GM12878 (cell line): Measurements from ENCODE around the gene KCNK1. TPM values are rescaled to one million over a fixed set of nuclear protein-coding genes. Genes with fewer than 3 reads are reported as not detected.

Experiments
- ATAC-seq: fragments of 200-7000 bp; cut with Tn5 transposase; 3 replicates; pipeline ENCODE4 v1.9.1; 2020; ENCODE audit warnings: mild to moderate bottlenecking, moderate library complexity
- BruUV-seq: library from RNA; stranded (reverse); fragments of 400-500 nt; replicated peaks from 2 replicates; lab custom pipeline; 2021; lab: Mats Ljungman, UMichigan
- CTCF ChIA-PET: fragments of 300-600 bp; sonication (Branson Sonifier 250); formaldehyde crosslinking; extraction: SDS; loops from one replicate; lab custom pipeline; 2021; ENCODE audit warnings: inconsistent platforms; lab: Yijun Ruan, JAX
- POLR2A ChIA-PET: fragments of 350-600 bp; formaldehyde crosslinking; extraction: SDS; loops from one replicate; lab custom pipeline; 2021; ENCODE audit warnings: inconsistent platforms; lab: Charles Lee
- RAD21 ChIA-PET: fragments of 300-600 bp; sonication (Branson Sonifier 250); formaldehyde crosslinking; loops from one replicate; lab custom pipeline; 2023; ENCODE audit warnings: antibody characterized with exemption; ENCODE audit not compliant: unreplicated experiment; lab: Charles Lee
- SMC1A ChIA-PET: fragments of 300-600 bp; sonication (Branson Sonifier 250); formaldehyde crosslinking; loops from one replicate; lab custom pipeline; 2023; ENCODE audit not compliant: unreplicated experiment, uncharacterized antibody; lab: Charles Lee
- DNase-seq: peaks from one replicate; pipeline ENCODE4 v3.0.0-alpha.2; 2011; ENCODE audit warnings: low read depth, low spot score
- FAIRE-seq: peaks from 3 replicates; lab custom pipeline; 2011; peaks lifted over from hg19 to GRCh38; lab: Jason Lieb, UNC
- H2AFZ ChIP-seq: 2 replicates; pipeline ENCODE4 v1.6.0; 2011; ENCODE audit warnings: low read depth, low read length, control low read depth; ENCODE audit not compliant: control insufficient read depth
- H3K27ac ChIP-seq: 2 replicates; pipeline ENCODE4 v1.5.1; 2011; ENCODE audit warnings: control low read depth; ENCODE audit not compliant: control insufficient read depth, insufficient read depth
- H3K27me3 ChIP-seq, 2 experiments: replicated peaks in 1 of 2; 2 replicates each; pipeline versions ENCODE4 v1.6.0 to v1.6.1; 2011; ENCODE audit warnings: low read length in 1 of 2; ENCODE audit not compliant: control insufficient read depth in 2 of 2, insufficient read depth in 2 of 2
- H3K36me3 ChIP-seq, 2 experiments: 2 replicates each; pipeline ENCODE4 v1.5.1; 2011; ENCODE audit warnings: low read length in 1 of 2; ENCODE audit not compliant: control insufficient read depth in 2 of 2, insufficient read depth in 2 of 2
- H3K4me1 ChIP-seq: 2 replicates; pipeline ENCODE4 v1.6.1; 2011; ENCODE audit warnings: mild to moderate bottlenecking, low read length, moderate library complexity, mixed read lengths; ENCODE audit not compliant: control insufficient read depth, insufficient read depth
- H3K4me2 ChIP-seq: 2 replicates; pipeline ENCODE4 v1.6.0; 2011; ENCODE audit warnings: control low read depth; ENCODE audit not compliant: control insufficient read depth, insufficient read depth
- H3K4me3 ChIP-seq: fragments of 200-600 bp; sonication (generic); 2 replicates; pipeline ENCODE4 v1.5.1; 2016
- H3K79me2 ChIP-seq: 2 replicates; pipeline ENCODE4 v1.6.0; 2011; ENCODE audit warnings: low read length; ENCODE audit not compliant: control insufficient read depth, insufficient read depth
- H3K9ac ChIP-seq: 2 replicates; pipeline ENCODE4 v1.8.0; 2011; ENCODE audit warnings: low read length, control low read depth, mixed read lengths; ENCODE audit not compliant: control insufficient read depth, insufficient read depth
- H3K9me3 ChIP-seq: replicated peaks from 3 replicates; pipeline ENCODE4 v1.5.1; 2011; ENCODE audit warnings: mild to moderate bottlenecking, low read length; ENCODE audit not compliant: control insufficient read depth, insufficient read depth
- H4K20me1 ChIP-seq: 2 replicates; pipeline ENCODE4 v1.6.0; 2011; ENCODE audit not compliant: control insufficient read depth, insufficient read depth
- POU2F2 ChIP-seq: IDR thresholded peaks from 3 replicates; pipeline ENCODE4 v1.6.1; 2011; ENCODE audit warnings: low read depth, mild to moderate bottlenecking, low read length, borderline replicate concordance
- SUPT20H ChIP-seq: IDR thresholded peaks from 2 replicates; pipeline ENCODE4 v1.6.1; 2011; ENCODE audit warnings: low read depth, mild to moderate bottlenecking, low read length, moderate library complexity, borderline replicate concordance; ENCODE audit not compliant: control insufficient read depth
- ZBTB4 ChIP-seq: fragments of 450-650 bp; formaldehyde crosslinking; IDR thresholded peaks from 2 replicates; pipeline ENCODE4 v1.4.0; 2022; ENCODE audit warnings: mild to moderate bottlenecking, moderate library complexity
- WGBS: methylation state at CpG from one replicate; pipeline ENCODE4 v1.1.6; 2016; ENCODE audit warnings: low lambda C conversion rate; ENCODE audit not compliant: insufficient replicate concordance, insufficient coverage; ENCODE audit errors: missing lambda C conversion rate; 5-methylcytosine and 5-hydroxymethylcytosine counted together
- in situ Hi-C: fragments of 300-500 bp; cut with MboI; formaldehyde crosslinking; loops from 9 replicates; pipeline ENCODE4 v1.14.3; 2018; ENCODE audit warnings: mixed read lengths
- intact Hi-C: fragments of 100-400 bp; cut with micrococcal nuclease; formaldehyde crosslinking; loops from one replicate; pipeline ENCODE4 v1.14.2; 2022; ENCODE audit not compliant: unreplicated experiment
- polyA plus RNA-seq, 11 experiments: library from polyadenylated mRNA; depleted of rRNA in 4 of 11; unstranded in 6 of 11; stranded (reverse) in 5 of 11; fragments of >200 nt; fragmentation: Nextera tagmentation in 4 of 11; fragmentation: Illumina TruSeq in 1 of 11; extraction: Ambion mirVana in 4 of 11; extraction: Trizol in 1 of 11; gene quantifications; 1 replicate in 1 of 11; 2 replicates in 10 of 11; pipeline versions ENCODE4 v1.2.1 to v1.2.3, GENCODE V29; 2011 to 2016; ENCODE audit warnings: inconsistent platforms in 2 of 11, missing spikeins in 2 of 11, low read depth in 1 of 11
- total RNA-seq, 4 experiments: library from RNA; depleted of rRNA in 3 of 4; stranded (reverse); fragments of >200 nt in 3 of 4; fragmentation: Illumina TruSeq in 1 of 4; extraction: Trizol in 1 of 4; gene quantifications; 2 replicates each; pipeline versions ENCODE4 v1.2.1 to v1.2.3, GENCODE V29; 2013 to 2021

KCNK1 gene
- total and polyA plus RNA-seq, 10 of the 15 experiments (the other 5 are each of a cell fraction or from before 2014, with no cell fraction given) = 9.4 to 27.6 (median 15.1) TPM

- Histone ChIP-seq H4K20me1 (no peaks in the 10 kb centered on the region), H3K4me1 (peaks cover 5% of the 10 kb centered on the region; the same call in 1 of the 2 replicates), H3K79me2 (no peaks in the 10 kb centered on the region), H3K27ac (no peak overlapping the region), H3K9ac (no peak overlapping the region), H2AFZ (no peak overlapping the region), H3K4me2 (no peak overlapping the region), H3K27me3 (no peaks in the 10 kb centered on the region), H3K36me3 (peaks cover 0 to 6% of the 10 kb centered on the region in 2 experiments; a peak in 3 of 4 replicates), H3K4me3 (no peak overlapping the region), H3K9me3 (no peaks in the 10 kb centered on the region; the same call in 1 of the 3 replicates)
- intact Hi-C loops = no loop called here
- no TSS peak for BruUV-seq
- peak; percentile 18 for ATAC-seq
- SMC1A ChIA-PET = interaction anchor here (0.7 to 4.6 kb wide), 22 partner anchors 9 to 173 kb away, joined by 3 to 36 read pairs (median 4); partner anchors contain the start of gene KCNK1
- RAD21 ChIA-PET = interaction anchor here (1.1 to 3.5 kb wide), 6 partner anchors 12 to 63 kb away, joined by 3 to 15 read pairs (median 8); no protein-coding TSS in a partner anchor
- WGBS = 77% methylated on average over 6 of the region's 6 CpGs
- no peak for FAIRE-seq
- TF ChIP-seq ZBTB4 (CRISPR knock-in tag) (no peak), POU2F2 (no peak), SUPT20H (no peak)
- CTCF ChIA-PET = interaction anchor here (0.7 to 3.3 kb wide), 8 partner anchors 8 to 191 kb away, joined by 3 to 11 read pairs (median 3); no protein-coding TSS in a partner anchor
- DNase-seq = no peak
- POLR2A ChIA-PET = interaction anchor here (0.7 to 1.8 kb wide), 10 partner anchors 9 to 43 kb away, joined by 3 to 13 read pairs (median 3); partner anchors contain the start of gene KCNK1
- in situ Hi-C loops = no loop called here
These were observed 18.0 kb downstream of the KCNK1 start for GRCh38 chr1:233631810-233632405.
